ENCODE data around the gene CHD8.

CHD8 gene

GRCh38 chr14:21476523-21476924 lies 20.6 kb upstream of the CHD8 start:
- no peaks in the 10 kb centered on the region for H3K9me3 ChIP-seq (ENCODE audit: insufficient read depth, low read depth, low read length)
- H2AFZ ChIP-seq (ENCODE audit: low read length) = peak overlapping the region; percentile 96
- TF ChIP-seq EZH2phosphoT487 (IDR thresholded peaks at IDR 0.05; ENCODE audit: borderline replicate concordance) (no peak), CTCF (conservative IDR thresholded peaks at IDR 0.05; ENCODE audit: low read length) (no peak)
- H3F3A ChIP-seq (ENCODE audit: low read depth) = no peaks in the 10 kb centered on the region
- H3K36me3 ChIP-seq (ENCODE audit: insufficient read depth, low read length) = no peaks in the 10 kb centered on the region
- H4K20me1 ChIP-seq (ENCODE audit: insufficient read depth, low read length, poor library complexity, severe bottlenecking) = peaks cover 8% of the 10 kb centered on the region
- peak overlapping the region; percentile 87 for H3K4me2 ChIP-seq (ENCODE audit: low read depth, low read length, poor library complexity, severe bottlenecking)
- peak overlapping the region; percentile 81 for H3K9ac ChIP-seq (ENCODE audit: low read depth, low read length, poor library complexity, severe bottlenecking)
- H3K27me3 ChIP-seq (ENCODE audit: insufficient read depth, low read length, poor library complexity, severe bottlenecking) = no peaks in the 10 kb centered on the region
- no peaks in the 10 kb centered on the region for H3K9me2 ChIP-seq (replicated peaks; ENCODE audit: low read depth, low read length)
- peak overlapping the region; percentile 91 for H3K4me3 ChIP-seq (ENCODE audit: low read length, poor library complexity, severe bottlenecking)
- H3K79me2 ChIP-seq (ENCODE audit: insufficient read depth, low read length) = peaks cover 61% of the 10 kb centered on the region
- peaks cover 21% of the 10 kb centered on the region for H3K4me1 ChIP-seq (ENCODE audit: insufficient read depth, low read length, poor library complexity, severe bottlenecking)

- TF ChIP-seq EZH2phosphoT487 (IDR thresholded peaks at IDR 0.05; ENCODE audit: borderline replicate concordance) (no peak), CTCF (conservative IDR thresholded peaks at IDR 0.05; ENCODE audit: low read length) (no peak)
- H3K9me3 ChIP-seq (ENCODE audit: insufficient read depth, low read depth, low read length) = no peaks in the 10 kb centered on the region
- peak overlapping the region; percentile 81 for H3K9ac ChIP-seq (ENCODE audit: low read depth, low read length, poor library complexity, severe bottlenecking)
- H3K4me1 ChIP-seq (ENCODE audit: insufficient read depth, low read length, poor library complexity, severe bottlenecking) = peaks cover 21% of the 10 kb centered on the region
- no peaks in the 10 kb centered on the region for H3K36me3 ChIP-seq (ENCODE audit: insufficient read depth, low read length)
- no peaks in the 10 kb centered on the region for H3K27me3 ChIP-seq (ENCODE audit: insufficient read depth, low read length, poor library complexity, severe bottlenecking)
- no peaks in the 10 kb centered on the region for H3K9me2 ChIP-seq (replicated peaks; ENCODE audit: low read depth, low read length)
- H3K4me2 ChIP-seq (ENCODE audit: low read depth, low read length, poor library complexity, severe bottlenecking) = peak overlapping the region; percentile 87
- peaks cover 57% of the 10 kb centered on the region for H3K79me2 ChIP-seq (ENCODE audit: insufficient read depth, low read length)
- peak overlapping the region; percentile 96 for H2AFZ ChIP-seq (ENCODE audit: low read length)
- no peaks in the 10 kb centered on the region for H3F3A ChIP-seq (ENCODE audit: low read depth)
- H3K4me3 ChIP-seq (ENCODE audit: low read length, poor library complexity, severe bottlenecking) = peak overlapping the region; percentile 91
- peaks cover 8% of the 10 kb centered on the region for H4K20me1 ChIP-seq (ENCODE audit: insufficient read depth, low read length, poor library complexity, severe bottlenecking)
These were observed 20.0 kb upstream of the CHD8 start for GRCh38 chr14:21475767-21476522.

GRCh38 chr14:21467616-21468015 lies 11.7 kb upstream of the CHD8 start:
- Histone ChIP-seq H3K79me2 (ENCODE audit: insufficient read depth, low read length) (peaks cover 3% of the 10 kb centered on the region; the same call in 1 of the 2 replicates), H3K9me2 (replicated peaks; ENCODE audit: low read depth, low read length) (no peaks in the 10 kb centered on the region), H3K4me1 (ENCODE audit: insufficient read depth, low read length, poor library complexity, severe bottlenecking) (peaks cover 2% of the 10 kb centered on the region), H3K9ac (ENCODE audit: low read depth, low read length, poor library complexity, severe bottlenecking) (no peak overlapping the region), H4K20me1 (ENCODE audit: insufficient read depth, low read length, poor library complexity, severe bottlenecking) (peaks cover 3% of the 10 kb centered on the region), H3K36me3 (ENCODE audit: insufficient read depth, low read length) (peaks cover 36% of the 10 kb centered on the region; the same call in 1 of the 2 replicates), H3K4me2 (ENCODE audit: low read depth, low read length, poor library complexity, severe bottlenecking) (no peak overlapping the region), H3K4me3 (ENCODE audit: low read length, poor library complexity, severe bottlenecking) (no peak overlapping the region), H3K27me3 (ENCODE audit: insufficient read depth, low read length, poor library complexity, severe bottlenecking) (no peaks in the 10 kb centered on the region), H3F3A (ENCODE audit: low read depth) (no peaks in the 10 kb centered on the region), H2AFZ (ENCODE audit: low read length) (no peak overlapping the region), H3K9me3 (ENCODE audit: insufficient read depth, low read depth, low read length) (no peaks in the 10 kb centered on the region)
- no peak for TF ChIP-seq CTCF (conservative IDR thresholded peaks at IDR 0.05; ENCODE audit: low read length)
- no peak for TF ChIP-seq EZH2phosphoT487 (IDR thresholded peaks at IDR 0.05; ENCODE audit: borderline replicate concordance)
